ENCODE results near the gene DHX29.
A peak's percentile ranks its signal among the peaks of the same experiment; 100 is the strongest.

The DHX29 gene

GRCh38 chr5:55222985-55223811 is 84.3 kb downstream of the DHX29 start:
- Mint-ChIP-seq H3K27ac (no peak overlapping the region), H3K36me3 (ENCODE audit: low read depth) (no peaks in the 10 kb centered on the region), H3K27me3 (peaks cover 91% of the 10 kb centered on the region), H3K4me1 (ENCODE audit: low read depth) (peaks cover 50% of the 10 kb centered on the region), H3K4me3 (peak overlapping the region; percentile 60), H3K9me3 (no peaks in the 10 kb centered on the region)
- intact Hi-C loops (cut with micrococcal nuclease): no loop called here

DNA sequence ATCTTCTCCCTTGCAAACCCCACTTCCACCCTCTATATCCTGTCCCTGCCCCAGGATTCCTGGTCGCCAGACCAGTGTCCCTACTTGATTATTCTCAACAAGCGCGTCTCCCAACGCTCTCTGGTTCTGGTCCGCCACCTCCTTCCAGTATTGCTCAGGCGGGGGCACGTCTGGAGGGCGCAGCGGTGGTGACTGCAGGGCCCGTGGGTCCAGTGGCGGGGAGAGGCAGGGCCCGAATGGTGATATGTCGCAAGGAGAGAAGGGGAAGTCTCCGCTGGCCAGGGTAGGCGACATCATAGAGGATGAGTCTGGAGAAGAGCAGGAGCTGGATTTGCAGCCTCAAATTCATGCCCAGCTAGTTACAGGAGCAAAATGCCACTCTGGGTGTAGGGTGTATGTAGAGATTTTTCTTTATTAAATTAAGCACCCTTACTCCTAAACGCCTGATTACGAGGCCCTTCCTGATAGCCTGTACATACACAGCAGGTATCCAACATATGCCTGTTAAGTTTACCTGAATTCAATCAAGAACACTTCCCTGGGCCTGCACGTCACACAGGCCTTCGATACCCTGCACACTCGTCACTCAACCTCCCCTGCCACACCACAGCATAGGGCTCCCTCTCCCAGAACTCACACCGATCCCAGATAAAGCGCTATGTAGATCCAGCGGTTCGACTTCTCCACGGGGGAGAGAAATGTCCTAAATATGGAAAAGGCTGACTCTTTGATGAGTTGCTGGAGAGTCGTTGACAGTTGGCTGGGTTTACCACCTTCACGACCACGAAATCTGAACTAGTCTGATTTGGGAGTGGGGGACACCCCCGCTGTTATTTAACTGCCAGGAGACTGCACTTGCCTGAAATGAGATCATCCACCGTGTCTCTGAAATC is 85.2 kb downstream of the DHX29 start:
- Mint-ChIP-seq H3K4me1 (ENCODE audit: low read depth) (peaks cover 44% of the 10 kb centered on the region), H3K9me3 (no peaks in the 10 kb centered on the region), H3K36me3 (ENCODE audit: low read depth) (no peaks in the 10 kb centered on the region), H3K27ac (no peak overlapping the region), H3K4me3 (no peak overlapping the region), H3K27me3 (peaks cover 92% of the 10 kb centered on the region)
- intact Hi-C loops (cut with micrococcal nuclease): no loop called here

DNA sequence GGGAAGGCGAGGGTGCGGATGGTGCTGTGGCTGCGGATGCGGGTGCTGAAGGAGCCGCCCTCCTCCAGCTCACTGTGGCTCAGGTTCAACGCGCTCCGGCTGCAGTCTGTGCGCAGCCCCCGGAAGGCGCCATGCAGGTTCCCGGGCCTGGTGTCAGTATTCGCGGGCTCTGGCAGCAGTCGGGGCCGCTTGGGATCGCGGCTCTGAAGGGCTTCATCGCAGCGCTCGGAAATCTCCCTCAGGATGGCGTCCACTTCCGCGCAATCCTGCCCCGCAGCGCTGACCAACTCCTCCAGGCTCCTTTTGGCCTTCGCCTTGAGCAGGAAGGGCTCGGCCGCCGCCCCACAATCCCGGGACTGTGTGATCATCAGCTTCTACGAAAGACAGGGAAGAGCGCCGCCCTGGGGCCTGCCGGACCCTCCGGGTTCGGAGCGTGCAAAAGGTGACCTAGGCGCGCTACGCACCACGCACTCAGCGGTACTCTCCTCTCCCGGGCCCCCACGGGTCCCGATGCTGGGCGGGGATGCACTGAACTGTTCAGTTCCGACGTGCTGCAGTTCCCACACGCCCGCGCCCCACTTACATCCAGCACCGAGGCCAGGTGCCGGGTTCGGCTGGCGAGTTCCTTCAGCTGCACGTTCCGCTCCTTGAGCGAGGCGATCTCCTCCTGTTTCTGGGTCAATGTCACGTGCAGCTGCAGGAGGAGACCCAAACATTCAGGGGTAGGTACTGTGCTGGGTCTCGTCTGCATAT is 86.9 kb downstream of the DHX29 start:
- intact Hi-C loops (cut with micrococcal nuclease): no loop called here

DNA sequence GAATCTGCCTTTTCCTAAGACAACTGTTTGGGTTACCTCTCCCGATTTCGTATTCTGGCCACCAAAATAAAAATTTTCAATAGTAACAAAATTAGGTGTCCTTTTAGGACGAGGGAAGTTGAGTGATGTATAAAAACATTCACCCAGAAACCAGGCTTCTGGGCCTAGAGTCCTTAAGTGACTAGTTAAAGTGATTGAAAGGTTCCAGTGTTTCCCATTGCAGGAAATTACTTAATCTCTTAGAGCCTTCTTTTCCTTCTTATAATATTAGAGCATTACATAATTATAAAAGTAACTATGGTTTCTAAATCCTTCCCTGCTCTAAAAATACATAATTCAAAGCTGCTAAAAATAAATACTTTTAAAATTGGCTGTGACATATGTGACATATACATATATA is 87.7 kb downstream of the DHX29 start:
- no peaks in the 10 kb centered on the region for H3K36me3 Mint-ChIP-seq (ENCODE audit: low read depth)
- H3K27me3 Mint-ChIP-seq: peaks cover 87% of the 10 kb centered on the region
- H3K4me3 Mint-ChIP-seq: no peak overlapping the region

More for the DNA sequence above, 86.9 kb downstream of the DHX29 start:
- H3K27ac Mint-ChIP-seq: no peak overlapping the region
- H3K9me3 Mint-ChIP-seq: no peaks in the 10 kb centered on the region
- H3K4me3 Mint-ChIP-seq: peak overlapping the region; percentile 53
- peaks cover 34% of the 10 kb centered on the region for H3K4me1 Mint-ChIP-seq (ENCODE audit: low read depth)
- no peaks in the 10 kb centered on the region for H3K36me3 Mint-ChIP-seq (ENCODE audit: low read depth)
- peaks cover 89% of the 10 kb centered on the region for H3K27me3 Mint-ChIP-seq

GRCh38 chr5:55218967-55219366 is 88.5 kb downstream of the DHX29 start:
- peaks cover 34% of the 10 kb centered on the region for H3K4me1 Mint-ChIP-seq (ENCODE audit: low read depth)
- intact Hi-C loops (cut with micrococcal nuclease): no loop called here
- H3K27ac Mint-ChIP-seq: no peak overlapping the region
- H3K4me3 Mint-ChIP-seq: no peak overlapping the region
- H3K27me3 Mint-ChIP-seq: peaks cover 79% of the 10 kb centered on the region
- no peaks in the 10 kb centered on the region for H3K9me3 Mint-ChIP-seq
- no peaks in the 10 kb centered on the region for H3K36me3 Mint-ChIP-seq (ENCODE audit: low read depth)

More for the DNA sequence above, 87.7 kb downstream of the DHX29 start:
- intact Hi-C loops (cut with micrococcal nuclease): no loop called here
- no peaks in the 10 kb centered on the region for H3K9me3 Mint-ChIP-seq
- no peak overlapping the region for H3K27ac Mint-ChIP-seq
- H3K4me1 Mint-ChIP-seq (ENCODE audit: low read depth): peaks cover 34% of the 10 kb centered on the region

GRCh38 chr5:55211184-55211874 is 96.2 kb downstream of the DHX29 start:
- no peaks in the 10 kb centered on the region for H3K36me3 Mint-ChIP-seq (ENCODE audit: low read depth)
- no peak overlapping the region for H3K4me3 Mint-ChIP-seq
- H3K4me1 Mint-ChIP-seq (ENCODE audit: low read depth): peaks cover 5% of the 10 kb centered on the region
- no peak overlapping the region for H3K27ac Mint-ChIP-seq
- H3K27me3 Mint-ChIP-seq: peaks cover 34% of the 10 kb centered on the region
- H3K9me3 Mint-ChIP-seq: no peaks in the 10 kb centered on the region
- intact Hi-C loops (cut with micrococcal nuclease): no loop called here

All from dendritic cell treated with granulocyte-macrophage colony-stimulating factor and Interleukin-4, amounts not matched to agents 40 ng/mL and 50 ng/mL, for 4 days (primary cell).